IPS-20b (cell line): ENCODE results near the gene MGAT4A.
"Not testable (repeated sequence)": the region's sequence is repeated elsewhere in the genome, so short reads cannot be mapped to it uniquely, and the experiment has no call there.

Experiments
- H3K27ac ChIP-seq: one replicate; pipeline ENCODE4 v1.5.1; 2013; ENCODE audit warnings: low read length
- H3K27me3 ChIP-seq: 2 replicates; pipeline ENCODE4 v1.6.1; 2013; ENCODE audit warnings: mild to moderate bottlenecking, low read length, inconsistent platforms; ENCODE audit not compliant: insufficient read depth
- H3K36me3 ChIP-seq: 2 replicates; pipeline ENCODE4 v1.6.1; 2013; ENCODE audit warnings: low read depth, mild to moderate bottlenecking, inconsistent platforms, low read length, moderate library complexity; ENCODE audit not compliant: insufficient read depth
- H3K4me1 ChIP-seq: 2 replicates; pipeline ENCODE4 v1.6.1; 2013; ENCODE audit warnings: mild to moderate bottlenecking, control low read depth, inconsistent platforms, low read length, moderate library complexity; ENCODE audit not compliant: insufficient read depth
- H3K4me3 ChIP-seq: 2 replicates; pipeline ENCODE4 v1.5.1; 2013; ENCODE audit warnings: mild to moderate bottlenecking, low read length, inconsistent platforms
- H3K9ac ChIP-seq: 2 replicates; pipeline ENCODE4 v1.6.1; 2013; ENCODE audit warnings: low read depth, mild to moderate bottlenecking, inconsistent platforms, low read length, moderate library complexity
- H3K9me3 ChIP-seq: 2 replicates; pipeline ENCODE4 v1.6.1; 2013; ENCODE audit warnings: mild to moderate bottlenecking, low read depth, low read length, inconsistent platforms; ENCODE audit not compliant: insufficient read depth

Gene MGAT4A

GRCh38 chr2:98664323-98664722 lies 66.6 kb downstream of the MGAT4A start:
- Histone ChIP-seq H3K4me1 (no peaks in the 10 kb centered on the region), H3K36me3 (no peaks in the 10 kb centered on the region), H3K27me3 (no peaks in the 10 kb centered on the region), H3K27ac (no peak overlapping the region), H3K9me3 (no peaks in the 10 kb centered on the region; the same call in 1 of the 2 replicates), H3K4me3 (no peak overlapping the region), H3K9ac (no peak overlapping the region)

DNA sequence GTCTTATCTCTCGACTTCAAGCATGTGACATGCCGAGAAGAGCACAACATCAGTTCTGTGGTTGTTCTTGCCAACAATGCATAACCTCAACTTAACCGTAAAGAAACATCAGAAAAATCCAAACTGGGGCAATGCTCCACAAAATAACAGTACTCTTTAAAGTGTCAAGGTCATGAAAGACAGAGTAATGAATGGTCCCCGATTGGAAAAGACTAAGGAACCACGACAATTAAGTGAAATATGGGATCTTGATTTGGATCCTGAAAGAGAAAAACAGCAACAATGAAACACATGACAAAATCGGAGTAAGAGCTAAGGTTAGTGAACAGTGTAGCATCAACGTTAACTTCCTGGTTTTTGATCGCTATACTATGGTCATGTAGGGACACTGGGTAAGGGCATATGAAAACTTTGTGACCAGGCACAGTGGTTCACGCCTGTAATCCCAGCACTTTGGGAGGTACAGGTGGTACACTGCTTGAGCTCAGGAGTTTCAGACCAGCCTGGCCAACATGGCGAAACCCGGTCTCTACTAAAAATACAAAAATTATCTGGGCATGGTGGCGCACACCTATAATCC lies 67.3 kb downstream of the MGAT4A start:
- H3K27ac ChIP-seq, result no peak overlapping the region
- H3K4me1 ChIP-seq, result no peaks in the 10 kb centered on the region
- no peaks in the 10 kb centered on the region; the same call in 1 of the 2 replicates for H3K9me3 ChIP-seq
- H3K36me3 ChIP-seq, result no peaks in the 10 kb centered on the region
- H3K9ac ChIP-seq, result no peak overlapping the region
- no peaks in the 10 kb centered on the region for H3K27me3 ChIP-seq
- no peak overlapping the region for H3K4me3 ChIP-seq

GRCh38 chr2:98659491-98659840 lies 71.5 kb downstream of the MGAT4A start:
- H3K9me3 ChIP-seq, H3K27me3 ChIP-seq, H3K4me1 ChIP-seq, H3K36me3 ChIP-seq, H3K9ac ChIP-seq, H3K4me3 ChIP-seq, H3K27ac ChIP-seq: not testable (repeated sequence)

DNA sequence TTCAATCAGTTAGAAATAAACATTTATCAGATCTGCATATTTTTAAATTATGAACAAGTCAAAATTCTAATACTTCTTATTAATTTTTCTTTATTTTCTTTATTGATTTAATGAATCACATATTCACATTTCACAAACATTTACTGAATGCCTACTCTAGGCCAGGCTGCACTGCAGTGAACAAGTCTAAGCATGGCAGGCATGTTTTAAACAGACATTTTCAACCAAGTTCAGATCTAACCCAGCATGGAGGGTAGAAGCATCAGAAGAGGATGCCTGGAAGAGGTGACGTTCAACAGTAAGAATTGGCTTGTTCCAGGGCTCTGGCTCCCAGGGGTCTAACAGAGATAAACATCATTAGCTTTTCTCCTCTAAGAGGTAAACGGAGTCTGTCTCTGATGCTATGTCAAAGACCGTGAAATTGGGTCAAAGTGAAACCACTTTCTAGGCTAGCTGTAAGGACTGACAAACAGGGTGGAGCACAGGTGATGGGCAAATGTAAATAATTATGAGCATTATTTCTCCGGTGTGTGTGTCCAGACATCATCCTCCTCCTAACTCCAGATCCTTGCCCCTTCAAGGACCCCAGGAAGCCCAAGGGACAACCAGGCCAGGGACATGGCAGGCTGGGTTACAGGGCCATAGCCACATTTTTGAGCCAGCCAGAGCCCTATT lies 72.0 kb downstream of the MGAT4A start:
- Histone ChIP-seq H3K27ac (no peak overlapping the region), H3K4me3 (no peak overlapping the region), H3K4me1 (no peaks in the 10 kb centered on the region), H3K9ac (no peak overlapping the region), H3K36me3 (no peaks in the 10 kb centered on the region), H3K27me3 (no peaks in the 10 kb centered on the region), H3K9me3 (no peaks in the 10 kb centered on the region)

- Histone ChIP-seq H3K9ac (no peak overlapping the region), H3K4me3 (no peak overlapping the region), H3K27me3 (no peaks in the 10 kb centered on the region), H3K36me3 (no peaks in the 10 kb centered on the region), H3K9me3 (no peaks in the 10 kb centered on the region), H3K27ac (no peak overlapping the region), H3K4me1 (no peaks in the 10 kb centered on the region)
Observed at GRCh38 chr2:98656800-98657199, 74.1 kb downstream of the MGAT4A start.

DNA sequence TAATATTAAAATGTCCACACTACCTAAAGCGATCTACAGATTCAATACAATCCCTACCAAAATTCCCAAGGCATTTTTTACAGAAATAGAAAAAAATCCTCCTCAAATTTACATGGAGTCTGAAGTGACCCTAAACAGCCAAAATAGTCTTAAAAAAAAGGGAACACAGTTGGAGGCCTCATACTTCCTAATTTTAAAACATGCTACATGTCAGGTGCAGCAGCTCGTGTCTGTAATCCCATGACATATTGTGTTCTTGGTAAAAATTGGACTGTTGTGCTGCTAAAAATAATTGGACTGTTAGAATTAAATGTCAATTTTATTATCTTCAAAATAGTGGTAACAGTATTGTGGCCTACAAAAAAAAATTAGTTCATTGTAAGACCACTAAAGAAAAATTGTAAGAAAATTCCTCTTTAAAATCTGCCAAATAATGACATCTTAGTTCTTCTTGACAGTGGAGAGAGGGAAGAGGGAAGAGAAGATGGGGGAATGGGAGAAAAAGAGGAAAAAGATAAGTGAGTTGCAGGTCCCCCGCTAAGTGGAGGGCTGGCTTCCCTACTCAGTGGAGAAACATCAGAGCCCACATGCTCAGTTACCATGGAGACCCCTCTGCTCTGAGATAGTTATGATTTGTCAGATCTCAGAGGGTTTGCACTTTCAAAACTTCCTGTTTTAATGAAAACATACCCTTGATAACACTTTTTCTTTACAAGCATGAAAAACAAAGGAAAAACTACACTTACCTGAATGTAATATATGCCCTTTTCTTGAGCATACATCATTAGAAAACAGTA lies 76.0 kb downstream of the MGAT4A start:
- Histone ChIP-seq H3K9me3 (no peaks in the 10 kb centered on the region), H3K27ac (no peak overlapping the region), H3K27me3 (no peaks in the 10 kb centered on the region), H3K4me1 (no peaks in the 10 kb centered on the region), H3K36me3 (no peaks in the 10 kb centered on the region), H3K4me3 (no peak overlapping the region), H3K9ac (no peak overlapping the region)

GRCh38 chr2:98650998-98651397 lies 79.9 kb downstream of the MGAT4A start:
- Histone ChIP-seq H3K27ac (no peak overlapping the region), H3K9ac (no peak overlapping the region), H3K4me3 (no peak overlapping the region), H3K4me1 (no peaks in the 10 kb centered on the region), H3K9me3 (no peaks in the 10 kb centered on the region), H3K36me3 (no peaks in the 10 kb centered on the region), H3K27me3 (no peaks in the 10 kb centered on the region)

DNA sequence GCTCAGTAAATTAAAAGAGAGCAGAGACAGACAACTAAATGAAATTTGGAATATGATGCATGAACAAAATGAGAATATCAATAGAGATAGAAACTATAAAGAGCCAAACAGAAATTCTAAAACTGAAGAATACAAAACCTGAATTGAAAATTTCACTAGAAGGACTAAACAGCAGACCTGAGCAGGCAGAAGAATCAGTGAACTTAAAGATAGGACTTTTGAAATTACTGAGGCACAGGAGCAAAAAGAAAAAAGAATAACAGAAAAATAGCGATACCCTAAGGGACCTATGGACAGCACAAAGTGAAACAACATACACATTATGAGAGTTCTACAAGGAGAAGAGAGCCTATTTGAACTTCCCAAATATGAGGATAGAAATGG lies 80.9 kb downstream of the MGAT4A start:
- Histone ChIP-seq H3K9me3 (no peaks in the 10 kb centered on the region), H3K27me3 (no peaks in the 10 kb centered on the region), H3K9ac (no peak overlapping the region), H3K4me3 (no peak overlapping the region), H3K36me3 (no peaks in the 10 kb centered on the region), H3K4me1 (no peaks in the 10 kb centered on the region; the same call in 1 of the 2 replicates), H3K27ac (no peak overlapping the region)

DNA sequence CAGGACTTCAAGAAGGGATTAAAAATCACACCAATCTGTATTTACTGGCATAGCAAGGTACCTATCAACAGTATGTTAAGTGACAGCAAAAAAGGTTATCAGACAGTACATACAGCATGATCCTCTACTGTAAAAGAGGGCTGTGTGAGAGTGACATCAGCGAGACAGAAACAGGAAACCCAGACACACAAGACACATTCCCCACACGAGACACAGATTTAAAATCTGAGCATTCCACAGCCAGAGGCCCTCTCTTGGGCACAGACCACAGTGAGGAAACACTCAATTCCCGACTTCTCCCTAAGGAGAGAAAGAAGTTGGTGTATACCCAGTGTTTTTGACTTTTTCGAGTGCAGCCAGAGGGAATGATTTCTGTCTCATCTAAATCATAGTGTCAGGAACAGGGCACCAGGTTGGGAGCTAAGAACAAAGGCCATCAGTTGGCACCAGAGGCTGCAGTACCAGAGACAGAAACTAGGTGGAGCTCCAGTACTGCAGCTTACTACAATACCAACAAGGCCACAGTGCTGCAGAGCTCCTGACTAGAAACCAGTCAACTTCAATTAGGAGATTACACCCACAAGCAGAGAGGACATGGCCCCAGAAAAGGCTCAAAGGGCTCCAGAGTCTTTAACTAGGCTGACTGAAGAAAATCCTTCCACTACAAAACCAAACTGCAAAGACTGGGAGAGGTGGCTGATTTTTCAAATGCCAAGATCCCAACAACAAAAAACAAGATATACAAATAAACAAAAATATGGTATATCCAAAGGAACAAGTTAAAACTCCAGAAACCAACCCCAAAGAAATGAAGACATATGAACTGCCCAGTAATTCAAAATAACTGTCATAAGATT lies 81.6 kb downstream of the MGAT4A start:
- H3K4me1 ChIP-seq, result peaks cover under 1% of the 10 kb centered on the region; the same call in 1 of the 2 replicates
- no peak overlapping the region for H3K4me3 ChIP-seq
- H3K27ac ChIP-seq, result no peak overlapping the region
- no peaks in the 10 kb centered on the region for H3K27me3 ChIP-seq
- H3K36me3 ChIP-seq, result no peaks in the 10 kb centered on the region
- H3K9me3 ChIP-seq, result no peaks in the 10 kb centered on the region
- no peak overlapping the region for H3K9ac ChIP-seq

GRCh38 chr2:98648451-98648850 lies 82.5 kb downstream of the MGAT4A start:
- H3K27ac ChIP-seq, result no peak overlapping the region
- H3K36me3 ChIP-seq, result no peaks in the 10 kb centered on the region
- peaks cover 4% of the 10 kb centered on the region; the same call in 1 of the 2 replicates for H3K4me1 ChIP-seq
- H3K9ac ChIP-seq, result no peak overlapping the region
- H3K9me3 ChIP-seq, result no peaks in the 10 kb centered on the region
- H3K27me3 ChIP-seq, result no peaks in the 10 kb centered on the region
- no peak overlapping the region for H3K4me3 ChIP-seq

DNA sequence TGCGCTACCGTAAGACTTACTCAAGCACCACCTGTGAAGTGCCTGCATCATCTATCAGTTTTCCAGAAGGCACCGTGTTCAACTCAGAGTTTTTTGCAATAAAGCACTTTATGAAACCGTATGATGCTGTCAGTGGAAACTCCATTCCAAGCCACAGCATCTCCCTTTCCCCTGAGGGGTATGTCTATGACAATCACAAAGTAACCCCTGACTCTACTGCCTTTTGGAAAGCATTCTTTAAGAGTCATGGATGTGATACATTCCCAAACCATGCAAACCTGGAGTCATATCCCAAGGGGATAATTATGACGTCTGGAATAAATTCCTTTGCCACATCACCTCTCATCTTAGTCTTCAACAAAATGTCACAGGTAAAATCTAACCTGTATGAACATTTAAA lies 83.3 kb downstream of the MGAT4A start:
- no peaks in the 10 kb centered on the region for H3K27me3 ChIP-seq
- no peak overlapping the region for H3K9ac ChIP-seq
- H3K4me3 ChIP-seq, result no peak overlapping the region
- H3K27ac ChIP-seq, result no peak overlapping the region
- H3K9me3 ChIP-seq, result no peaks in the 10 kb centered on the region
- peaks cover 4% of the 10 kb centered on the region; the same call in 1 of the 2 replicates for H3K4me1 ChIP-seq
- no peaks in the 10 kb centered on the region for H3K36me3 ChIP-seq
